Measurements from ENCODE around the gene KIF5C.

Gene KIF5C

GRCh38 chr2:148926291-148926961 is 51.4 kb downstream of the KIF5C start:
- peak; percentile 26 for DNase-seq (ENCODE audit: low read depth)

GRCh38 chr2:148926981-148927401 is 52.0 kb downstream of the KIF5C start:
- no peak for DNase-seq (ENCODE audit: low read depth)

- DNase-seq (ENCODE audit: low read depth) = no peak
Measured at GRCh38 chr2:148928395-148928794, 53.4 kb downstream of the KIF5C start.

- DNase-seq (ENCODE audit: low read depth) = no peak
Measured at GRCh38 chr2:148930046-148930775, 55.2 kb downstream of the KIF5C start.

- no peak for DNase-seq (ENCODE audit: low read depth)
Measured at GRCh38 chr2:148932536-148932935, 57.5 kb downstream of the KIF5C start.

- no peak for DNase-seq (ENCODE audit: low read depth)
Measured at GRCh38 chr2:148933456-148933855, 58.4 kb downstream of the KIF5C start.

- peak; percentile 10 for DNase-seq (ENCODE audit: low read depth)
Measured at GRCh38 chr2:148935791-148936190, 60.8 kb downstream of the KIF5C start.

GRCh38 chr2:148936857-148937450 is 61.9 kb downstream of the KIF5C start:
- no peak for DNase-seq (ENCODE audit: low read depth)

GRCh38 chr2:148939271-148939670 is 64.2 kb downstream of the KIF5C start:
- DNase-seq (ENCODE audit: low read depth) = no peak

- DNase-seq (ENCODE audit: low read depth) = no peak
Measured at GRCh38 chr2:148943097-148943496, 68.1 kb downstream of the KIF5C start.

GRCh38 chr2:148944536-148944935 is 69.5 kb downstream of the KIF5C start:
- no peak for DNase-seq (ENCODE audit: low read depth)

GRCh38 chr2:148947299-148947698 is 72.3 kb downstream of the KIF5C start:
- DNase-seq (ENCODE audit: low read depth) = no peak

GRCh38 chr2:148948868-148949267 is 73.8 kb downstream of the KIF5C start:
- DNase-seq (ENCODE audit: low read depth) = no peak

- DNase-seq (ENCODE audit: low read depth) = no peak
Measured at GRCh38 chr2:148949348-148949747, 74.3 kb downstream of the KIF5C start.

GRCh38 chr2:148952621-148953020 is 77.6 kb downstream of the KIF5C start:
- no peak for DNase-seq (ENCODE audit: low read depth)

- DNase-seq (ENCODE audit: low read depth) = no peak
Measured at GRCh38 chr2:148953426-148953825, 78.4 kb downstream of the KIF5C start.

GRCh38 chr2:148954536-148954935 is 79.5 kb downstream of the KIF5C start:
- DNase-seq (ENCODE audit: low read depth) = no peak

- DNase-seq (ENCODE audit: low read depth) = no peak
Measured at GRCh38 chr2:148955798-148956197, 80.8 kb downstream of the KIF5C start.

- DNase-seq (ENCODE audit: low read depth) = no peak
Measured at GRCh38 chr2:148957023-148957422, 82.0 kb downstream of the KIF5C start.

- no peak for DNase-seq (ENCODE audit: low read depth)
Measured at GRCh38 chr2:148959745-148960144, 84.7 kb downstream of the KIF5C start.

- DNase-seq (ENCODE audit: low read depth) = no peak
Measured at GRCh38 chr2:148960483-148960882, 85.5 kb downstream of the KIF5C start.

- DNase-seq (ENCODE audit: low read depth) = no peak
Measured at GRCh38 chr2:148963461-148963860, 88.4 kb downstream of the KIF5C start.
